GM12891 (cell line): Measurements from ENCODE around the gene SLC9A4.

Experiments used
- PAX5 ChIP-seq: IDR thresholded peaks from 2 replicates; pipeline ENCODE4 v1.6.1; 2011; ENCODE audit warnings: low read length, moderate library complexity, mild to moderate bottlenecking; ENCODE audit not compliant: insufficient read depth, severe bottlenecking
- POLR2A ChIP-seq: IDR thresholded peaks from 2 replicates; pipeline ENCODE4 v1.6.1; 2011; ENCODE audit warnings: low read depth, low read length, control low read depth
- POLR2AphosphoS5 ChIP-seq: IDR thresholded peaks from 2 replicates; pipeline ENCODE4 v1.6.1; 2011; ENCODE audit warnings: low read depth, low read length, control low read depth
- POU2F2 ChIP-seq: IDR thresholded peaks from 2 replicates; pipeline ENCODE4 v1.6.1; 2011; ENCODE audit warnings: low read depth, mild to moderate bottlenecking, control low read depth, low read length, moderate library complexity
- SPI1 ChIP-seq: IDR thresholded peaks from 2 replicates; pipeline ENCODE4 v1.6.1; 2011; ENCODE audit warnings: low read depth, low read length, control low read depth
- TAF1 ChIP-seq: IDR thresholded peaks from 2 replicates; pipeline ENCODE4 v1.6.1; 2011; ENCODE audit warnings: low read depth, low read length, control low read depth

- TF ChIP-seq POLR2A, result no peak
- no peak for TF ChIP-seq POLR2AphosphoS5
- no peak for TF ChIP-seq PAX5
- TF ChIP-seq TAF1, result no peak
- TF ChIP-seq POU2F2, result no peak
- no peak for TF ChIP-seq SPI1
Measured at GRCh38 chr2:102498414-102498813, 25.4 kb downstream of the SLC9A4 start.
